ENCODE measurements around the gene KHDRBS2. TPM values are rescaled to one million over a fixed set of nuclear protein-coding genes. Genes with fewer than 3 reads are reported as not detected.

The KHDRBS2 gene
- polyA plus RNA-seq, 1 of the 3 experiments (the other 2 are of a cell fraction), result not detected

- WGBS (ENCODE audit: low lambda C conversion rate), result 0% methylated on average over 2 of the region's 2 CpGs
- H3K9me2 ChIP-seq, result no peaks in the 10 kb centered on the region
- no peak overlapping the region for H3K27ac ChIP-seq (ENCODE audit: low read depth in 2 of 2, low read length in 1 of 2)
- ChIA-PET CTCF (interaction anchor here (0.8 kb wide), 1 partner anchor 9 kb away, joined by 3 read pairs; no protein-coding TSS in a partner anchor), POLR2A (no interaction called here)
- no peak for DNase-seq
- no peaks in the 10 kb centered on the region for H3K36me3 ChIP-seq (replicated peaks in 1 of 2; ENCODE audit: control insufficient read depth in 1 of 2, insufficient read depth in 2 of 2, low read length in 1 of 2)
- H4K20me1 ChIP-seq (ENCODE audit: insufficient read depth), result no peaks in the 10 kb centered on the region
- H3K4me2 ChIP-seq, result no peak overlapping the region
- no peak overlapping the region for H3K4me3 ChIP-seq (ENCODE audit: low read depth in 2 of 2, low read length in 1 of 2)
- H3K4me1 ChIP-seq (ENCODE audit: control insufficient read depth in 1 of 2, insufficient read depth in 2 of 2, low read depth in 1 of 2, low read length in 1 of 2), result no peaks in the 10 kb centered on the region
- no peak for TF ChIP-seq PBX3 (IDR thresholded peaks at IDR 0.05)
- TF ChIP-seq SIN3A (IDR thresholded peaks at IDR 0.05; ENCODE audit: borderline replicate concordance, low read depth, low read length), result no peak
- no peak for TF ChIP-seq CTCF (IDR thresholded peaks at IDR 0.05)
- no peak for TF ChIP-seq ELF1 (IDR thresholded peaks at IDR 0.05)
- TF ChIP-seq USF1 (IDR thresholded peaks at IDR 0.05; ENCODE audit: borderline replicate concordance, low read depth), result no peak
- no peak for TF ChIP-seq MEF2A (IDR thresholded peaks at IDR 0.05; ENCODE audit: borderline replicate concordance, low read depth)
- no peak for TF ChIP-seq USF2 (IDR thresholded peaks at IDR 0.05; ENCODE audit: borderline replicate concordance, low read depth, low read length)
- TF ChIP-seq NFIC (IDR thresholded peaks at IDR 0.05; ENCODE audit: borderline replicate concordance), result no peak
- TF ChIP-seq FOSL2 (IDR thresholded peaks at IDR 0.05; ENCODE audit: borderline replicate concordance, low read depth), result no peak
- no peak for TF ChIP-seq REST (IDR thresholded peaks at IDR 0.05; ENCODE audit: low read depth, low read length)
- TF ChIP-seq EZH2phosphoT487 (IDR thresholded peaks at IDR 0.05; ENCODE audit: borderline replicate concordance, low read depth), result no peak
- no peak for TF ChIP-seq GABPA (IDR thresholded peaks at IDR 0.05; ENCODE audit: low read depth)
- no peak for TF ChIP-seq TCF12 (IDR thresholded peaks at IDR 0.05)
- TF ChIP-seq NRF1 (IDR thresholded peaks at IDR 0.05; ENCODE audit: low read depth, low read length), result no peak
- no peak for TF ChIP-seq ZBTB33 (IDR thresholded peaks at IDR 0.05; ENCODE audit: borderline replicate concordance, low read depth)
- no peaks in the 10 kb centered on the region for H3K9me3 ChIP-seq
- no peaks in the 10 kb centered on the region for H3F3A ChIP-seq (replicated peaks; ENCODE audit: insufficient read depth)
- no peak overlapping the region for H2AFZ ChIP-seq (ENCODE audit: low read depth)
- H3K27me3 ChIP-seq (ENCODE audit: insufficient read depth), result no peaks in the 10 kb centered on the region
- H3K79me2 ChIP-seq (ENCODE audit: insufficient read depth), result no peaks in the 10 kb centered on the region
- H3K9ac ChIP-seq, result no peak overlapping the region
Measured at GRCh38 chr6:61959196-61959595, 326.8 kb downstream of the KHDRBS2 start.

Measured in SK-N-SH (cell line).